ENCODE data around the gene ROPN1.
"Not testable (repeated sequence)": the region's sequence is repeated elsewhere in the genome, so short reads cannot be mapped to it uniquely, and the experiment has no call there.

The ROPN1 gene

DNA sequence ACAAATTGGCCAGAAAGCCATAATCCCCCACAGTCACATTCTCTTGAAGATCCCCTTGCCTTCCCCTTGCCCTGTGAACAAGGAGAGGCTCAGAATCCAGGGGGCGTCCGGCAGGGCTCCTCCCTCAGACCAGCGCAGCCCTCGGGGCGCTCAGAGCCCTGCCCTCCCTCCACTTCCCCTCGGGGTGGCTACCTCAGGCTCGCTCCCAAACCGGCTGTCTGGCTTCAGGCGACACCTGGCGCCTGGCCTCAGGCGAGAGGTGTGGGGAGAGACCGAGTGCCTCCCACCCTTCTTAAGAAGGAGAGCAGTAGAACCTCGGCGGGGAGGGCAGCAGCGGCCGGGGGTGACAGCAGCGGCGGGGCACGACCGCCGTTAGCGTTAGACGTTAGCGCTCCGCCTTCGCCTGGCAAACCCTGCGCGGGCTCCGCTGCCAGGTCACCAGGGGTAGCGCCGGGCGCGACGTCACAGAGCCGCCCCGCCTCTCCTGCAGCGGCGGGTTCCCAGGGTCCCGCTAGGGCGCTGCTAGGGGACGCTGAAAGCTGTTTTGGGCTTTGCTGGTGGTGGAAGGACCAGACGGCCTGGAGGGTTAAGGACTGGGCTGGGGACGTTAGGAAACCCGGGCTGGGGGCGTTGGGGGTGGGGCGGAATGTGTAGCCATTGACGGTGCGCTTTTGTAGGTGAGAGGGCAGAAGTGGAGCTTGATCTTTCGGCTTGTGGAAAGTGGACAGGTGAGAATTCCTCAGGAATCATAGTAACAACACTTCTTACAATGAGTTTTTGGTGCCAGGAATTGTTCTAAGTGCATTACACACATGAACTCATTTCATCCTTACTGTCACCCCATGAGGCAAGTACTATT is at the start of gene ROPN1:
Gene ROPN1, minus strand, starts transcription at position 395 of the 859 bp plus-strand sequence. CDS start 11,643 bp downstream, outside the sequence.
- DNase-seq (ENCODE audit: low read depth), result not testable (repeated sequence)

DNA sequence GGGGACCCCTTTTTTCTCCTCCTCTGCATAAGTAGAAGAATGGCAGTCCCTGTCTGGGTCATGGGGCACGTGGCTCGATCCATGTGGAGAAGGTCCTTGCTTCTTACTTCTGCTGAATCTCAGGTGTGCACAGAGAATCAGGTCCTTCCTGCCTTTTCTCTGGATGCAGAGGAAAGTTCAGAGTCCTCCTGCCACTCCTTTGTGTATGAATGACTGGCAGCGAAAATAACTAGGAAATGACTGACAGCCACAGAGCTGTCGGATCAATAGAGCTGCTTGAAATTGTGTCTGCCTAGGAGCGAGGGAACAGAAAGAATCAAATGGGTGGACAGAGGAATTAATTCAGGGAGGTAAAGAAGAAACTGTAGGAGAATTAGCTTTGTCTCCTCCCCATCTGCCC is 49.6 kb upstream of the ROPN1 start:
- DNase-seq (ENCODE audit: low read depth), result no peak

GRCh38 chr3:124037326-124037725 is 45.4 kb upstream of the ROPN1 start:
- DNase-seq (ENCODE audit: low read depth), result no peak

DNA sequence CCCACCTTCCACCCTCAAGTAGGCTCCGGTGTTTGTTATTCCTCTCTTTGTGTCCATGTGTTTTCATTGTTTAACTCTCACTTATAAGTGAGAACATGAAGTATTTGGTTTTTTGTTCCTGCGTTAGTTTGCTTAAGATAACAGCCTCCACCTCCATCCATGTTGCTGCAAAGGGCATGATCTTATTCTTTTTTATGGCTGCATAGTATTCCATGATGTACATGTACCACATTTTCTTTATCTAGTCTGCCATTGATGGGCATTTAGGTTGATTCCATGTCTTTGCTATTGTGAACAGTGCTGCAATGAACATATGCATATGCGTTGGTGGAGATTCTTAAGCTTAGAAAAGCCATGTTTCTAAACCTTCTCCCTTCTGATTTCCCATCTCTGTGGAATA is 44.3 kb upstream of the ROPN1 start:
- DNase-seq (ENCODE audit: low read depth), result not testable (repeated sequence)

- DNase-seq (ENCODE audit: low read depth), result no peak
Observed at GRCh38 chr3:124035463-124036121, 43.7 kb upstream of the ROPN1 start.

DNA sequence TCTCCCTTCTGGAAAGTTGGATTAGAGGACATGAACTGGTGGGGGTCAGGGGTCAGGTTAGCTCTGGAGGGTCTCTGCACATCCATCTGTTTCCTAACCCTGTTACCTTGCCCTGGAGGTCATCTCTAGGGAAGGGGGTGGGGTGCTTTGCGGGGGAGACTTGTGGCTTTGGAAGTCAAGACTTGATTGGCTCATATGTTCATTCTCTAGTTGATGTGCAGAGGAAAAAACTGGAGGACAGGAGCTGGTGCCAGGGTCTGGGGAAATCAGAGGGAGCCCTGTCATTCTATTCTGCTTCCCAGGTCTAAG is 42.9 kb upstream of the ROPN1 start:
- DNase-seq (ENCODE audit: low read depth), result no peak

GRCh38 chr3:124034016-124034843 is 42.3 kb upstream of the ROPN1 start:
- no peak for DNase-seq (ENCODE audit: low read depth)

DNA sequence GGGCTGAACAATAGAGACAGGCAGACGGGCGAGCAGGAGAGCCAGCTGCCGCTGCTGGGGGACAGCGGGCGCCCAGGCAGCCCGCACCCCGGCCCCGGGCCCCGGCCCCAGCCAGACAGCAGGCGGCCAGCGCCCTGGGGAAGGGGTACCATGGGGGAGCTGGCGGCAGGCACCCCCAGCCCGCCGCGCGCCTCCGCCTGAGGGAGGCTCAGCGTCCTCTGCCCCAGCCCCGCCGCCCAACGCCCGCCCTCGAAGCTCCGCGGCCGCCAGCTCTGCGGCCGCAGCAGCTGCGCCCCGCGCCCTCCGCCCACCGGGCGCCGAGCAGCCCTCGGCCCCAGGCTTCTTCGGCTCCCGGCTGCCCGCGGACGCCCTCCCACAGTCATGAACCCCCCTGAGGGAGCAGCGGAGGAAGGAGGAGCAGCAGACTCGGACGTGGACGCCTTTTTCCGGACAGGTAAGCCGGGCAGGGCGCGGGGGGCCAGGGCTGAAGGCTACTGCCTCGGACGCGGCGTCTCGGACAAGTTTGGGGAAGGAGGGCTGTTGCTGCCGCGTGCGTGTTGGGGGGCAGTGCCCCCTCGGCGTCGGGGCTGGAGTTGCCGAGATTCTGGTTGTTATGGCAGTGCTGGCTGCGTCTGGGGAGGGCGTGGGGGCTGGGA is 41.6 kb upstream of the ROPN1 start, which contains the start of gene KALRN:
Gene KALRN, plus strand, starts transcription at position 10 of the 656 bp plus-strand sequence.
- DNase-seq (ENCODE audit: low read depth), result no peak

- DNase-seq (ENCODE audit: low read depth), result peak; percentile 37
Observed at GRCh38 chr3:124032881-124033359, 41.0 kb upstream of the ROPN1 start.

- no peak for DNase-seq (ENCODE audit: low read depth)
Observed at GRCh38 chr3:124032311-124032880, 40.5 kb upstream of the ROPN1 start.

- DNase-seq (ENCODE audit: low read depth), result no peak
Observed at GRCh38 chr3:124026516-124026915, 34.6 kb upstream of the ROPN1 start.

- DNase-seq (ENCODE audit: low read depth), result not testable (repeated sequence)
Observed at GRCh38 chr3:124023531-124023930, 31.6 kb upstream of the ROPN1 start.

DNA sequence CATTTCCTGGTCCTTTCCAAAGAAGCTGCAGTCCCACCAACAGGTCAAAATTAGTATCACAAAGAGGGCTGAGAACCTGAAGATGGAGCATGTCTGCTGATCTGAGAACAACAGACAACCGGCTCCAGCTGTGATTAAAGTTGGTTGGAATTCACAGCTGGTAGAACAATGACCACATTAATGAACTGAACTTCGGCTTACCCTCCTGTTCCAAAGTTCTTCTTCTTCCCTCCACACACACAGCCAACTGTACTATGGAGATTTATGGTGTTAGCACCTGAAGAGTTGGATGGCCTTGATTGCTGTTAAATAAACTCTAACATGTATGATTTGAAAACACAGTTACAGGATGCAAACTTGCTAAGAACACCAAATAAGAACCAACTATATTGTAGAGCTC is 27.4 kb upstream of the ROPN1 start:
- no peak for DNase-seq (ENCODE audit: low read depth)

DNA sequence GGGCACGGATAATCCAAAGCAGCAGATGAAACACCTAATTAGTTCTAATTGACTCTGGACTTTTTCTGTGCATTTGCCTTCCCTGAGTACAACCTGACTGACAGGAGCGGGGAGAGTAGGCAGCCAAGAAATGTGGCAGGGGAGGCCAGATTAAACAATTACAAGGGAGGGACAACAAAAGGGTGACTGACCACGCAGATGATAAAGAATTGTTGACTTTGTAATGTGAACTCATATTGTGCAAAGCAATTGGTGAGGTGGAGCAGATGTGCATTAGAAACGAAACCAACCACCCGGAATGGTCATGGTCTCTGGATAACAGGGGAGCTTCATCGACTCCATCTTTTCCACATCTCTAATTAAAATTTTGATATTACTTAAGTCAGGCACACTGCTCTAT is 25.6 kb upstream of the ROPN1 start:
- not testable (repeated sequence) for DNase-seq (ENCODE audit: low read depth)

- not testable (repeated sequence) for DNase-seq (ENCODE audit: low read depth)
Observed at GRCh38 chr3:124016483-124016882, 24.6 kb upstream of the ROPN1 start.

- no peak for DNase-seq (ENCODE audit: low read depth)
Observed at GRCh38 chr3:124014366-124014942, 22.5 kb upstream of the ROPN1 start.

GRCh38 chr3:124008321-124008720 is 16.4 kb upstream of the ROPN1 start:
- not testable (repeated sequence) for DNase-seq (ENCODE audit: low read depth)

DNA sequence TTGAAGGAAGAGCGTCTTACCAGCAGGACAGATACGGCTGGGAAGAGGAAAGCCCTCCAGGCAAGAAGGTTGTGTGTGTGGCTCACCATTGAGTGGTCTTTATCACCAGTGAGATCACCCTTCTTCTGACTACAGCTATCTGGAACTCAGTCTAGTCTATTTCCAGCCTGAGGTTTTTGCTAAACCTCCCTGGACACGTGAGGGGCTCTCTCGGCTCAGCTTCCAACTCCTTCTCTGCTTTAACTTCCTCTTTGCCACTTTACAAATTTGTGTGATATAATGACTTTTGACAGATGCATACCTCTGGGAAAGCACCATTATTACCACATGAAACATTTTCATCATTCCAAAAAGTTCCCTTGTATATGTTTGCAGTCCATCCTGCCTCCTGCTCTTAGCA is 15.3 kb upstream of the ROPN1 start:
- DNase-seq (ENCODE audit: low read depth), result no peak

DNA sequence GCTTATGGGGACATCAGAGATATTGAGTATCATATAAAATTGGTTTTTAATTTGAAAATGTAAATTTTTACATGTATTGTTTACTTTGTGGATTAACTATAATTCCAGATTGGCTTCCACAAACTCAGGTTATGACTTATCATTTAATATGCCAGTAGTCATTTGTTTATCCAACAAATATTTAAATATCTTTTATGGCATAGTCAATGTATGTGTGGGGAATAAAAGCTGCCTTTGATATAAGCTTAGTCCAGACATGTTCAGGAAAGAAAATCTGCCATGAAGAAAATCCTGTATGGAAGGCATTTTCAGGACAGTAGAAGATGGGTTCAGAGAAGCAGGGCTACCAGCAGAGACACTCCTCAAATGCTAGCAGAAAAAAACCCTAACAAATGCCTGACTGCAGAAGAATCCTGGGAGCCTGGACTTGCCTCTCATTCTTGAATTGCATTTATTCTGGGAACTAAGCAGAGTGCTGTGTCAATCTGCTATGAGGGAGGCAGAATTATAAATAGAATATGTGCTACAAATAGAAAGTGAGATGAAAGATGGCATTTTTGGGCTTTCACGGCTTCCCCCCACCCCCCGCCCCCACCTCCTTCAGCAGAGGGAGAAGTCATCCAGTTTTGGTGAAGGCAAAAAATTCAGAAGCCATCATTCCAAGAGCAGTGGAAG is 10.6 kb upstream of the ROPN1 start:
- not testable (repeated sequence) for DNase-seq (ENCODE audit: low read depth)

DNA sequence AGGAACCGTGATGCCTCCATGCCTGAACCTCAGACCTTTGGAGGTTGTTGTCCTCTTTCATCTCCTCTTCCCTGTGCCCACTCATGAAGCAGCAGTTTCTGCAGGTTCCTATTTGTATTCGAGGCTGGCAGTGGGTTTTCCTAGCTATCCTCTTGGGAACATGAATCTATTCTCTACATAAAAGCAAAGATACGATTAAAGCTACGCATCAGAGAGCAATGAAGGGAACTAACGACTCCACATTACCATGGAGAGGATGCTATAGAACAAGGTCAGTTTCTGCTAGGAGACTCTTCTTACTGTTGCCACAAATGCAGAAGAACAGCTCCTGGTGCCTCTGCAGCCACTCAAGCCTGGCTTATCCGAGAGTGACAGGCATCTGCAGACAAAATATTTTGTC is 9.4 kb upstream of the ROPN1 start:
- not testable (repeated sequence) for DNase-seq (ENCODE audit: low read depth)

GRCh38 chr3:123997543-123997942 is 5.6 kb upstream of the ROPN1 start:
- DNase-seq (ENCODE audit: low read depth), result no peak

Data from stimulated activated CD8-positive, alpha-beta memory T cell treated with anti-CD3 and anti-CD28 coated beads, Interleukin-15, amount 100 ng/mL, for 24 hours (primary cell).